Mononuclear cell (primary cell): Measurements from ENCODE around the gene PCDHA7. TPM values are rescaled to one million over a fixed set of nuclear protein-coding genes. Genes with fewer than 3 reads are reported as not detected.
"Not testable (repeated sequence)": the region's sequence is repeated elsewhere in the genome, so short reads cannot be mapped to it uniquely, and the experiment has no call there.

Experiments used
- H3K27me3 ChIP-seq: 2 replicates; pipeline ENCODE4 v1.6.0; 2011; ENCODE audit warnings: low read length, control low read depth; ENCODE audit not compliant: insufficient read depth
- H3K4me1 ChIP-seq: 2 replicates; pipeline ENCODE4 v1.5.1; 2011; ENCODE audit warnings: mild to moderate bottlenecking, low read length, control low read depth; ENCODE audit not compliant: insufficient read depth
- H3K4me3 ChIP-seq: 2 replicates; pipeline ENCODE4 v1.5.1; 2011; ENCODE audit warnings: mild to moderate bottlenecking, low read length, moderate library complexity
- H3K9me3 ChIP-seq: 2 replicates; pipeline ENCODE4 v1.5.1; 2011; ENCODE audit warnings: low read depth, mild to moderate bottlenecking, control low read depth, low read length
- total RNA-seq: library from RNA; depleted of rRNA; stranded (reverse); fragments of >200 nt; gene quantifications from one replicate; pipeline ENCODE4 v1.2.3, GENCODE V29; 2012

PCDHA7 gene
- total RNA-seq, 1 donor: not detected

- peaks cover 14% of the 10 kb centered on the region for H3K27me3 ChIP-seq
- H3K9me3 ChIP-seq: peaks cover 5% of the 10 kb centered on the region
- no peak within 1 kb of the TSS for H3K4me3 ChIP-seq
- no peaks in the 10 kb centered on the region for H3K4me1 ChIP-seq
Measured at GRCh38 chr5:140840978-140841962, 7.2 kb downstream of the PCDHA7 start, which contains the start of gene PCDHA8. TSS of gene PCDHA8 (plus strand) at chr5:140841187. CDS start at chr5:140841322, 135 bp downstream.

GRCh38 chr5:140842798-140843733, 9.0 kb downstream of the PCDHA7 start:
- no peak overlapping the region for H3K4me3 ChIP-seq
- peaks cover 11% of the 10 kb centered on the region for H3K9me3 ChIP-seq
- peaks cover 12% of the 10 kb centered on the region for H3K27me3 ChIP-seq
- H3K4me1 ChIP-seq: no peaks in the 10 kb centered on the region

GRCh38 chr5:140848139-140849102, 14.4 kb downstream of the PCDHA7 start, which contains the start of gene PCDHA9:
TSS of gene PCDHA9 (plus strand) at chr5:140848382. CDS start at chr5:140848496, 114 bp downstream.
- not testable (repeated sequence) for H3K4me3 ChIP-seq, H3K27me3 ChIP-seq

GRCh38 chr5:140849831-140850634, 16.0 kb downstream of the PCDHA7 start:
- H3K4me3 ChIP-seq: not testable (repeated sequence)

More at GRCh38 chr5:140848139-140849102, 14.4 kb downstream of the PCDHA7 start, which contains the start of gene PCDHA9:
- H3K9me3 ChIP-seq, H3K4me1 ChIP-seq: not testable (repeated sequence)

GRCh38 chr5:140855772-140856674, 22.0 kb downstream of the PCDHA7 start, which contains the start of gene PCDHA10:
TSS of gene PCDHA10 (plus strand) at chr5:140855897. CDS start at chr5:140856049, 152 bp downstream.
- peaks cover 16% of the 10 kb centered on the region for H3K27me3 ChIP-seq
- H3K4me3 ChIP-seq: no peak within 1 kb of the TSS
- no peaks in the 10 kb centered on the region for H3K9me3 ChIP-seq
- H3K4me1 ChIP-seq: no peaks in the 10 kb centered on the region

More at GRCh38 chr5:140849831-140850634, 16.0 kb downstream of the PCDHA7 start:
- H3K27me3 ChIP-seq: peaks cover 10% of the 10 kb centered on the region
- H3K4me1 ChIP-seq, H3K9me3 ChIP-seq: not testable (repeated sequence)

- H3K4me3 ChIP-seq: no peak overlapping the region
- H3K9me3 ChIP-seq: no peaks in the 10 kb centered on the region
- H3K4me1 ChIP-seq: no peaks in the 10 kb centered on the region
- H3K27me3 ChIP-seq: peaks cover 16% of the 10 kb centered on the region
Measured at GRCh38 chr5:140857177-140857986, 23.3 kb downstream of the PCDHA7 start.

- H3K27me3 ChIP-seq: peaks cover 16% of the 10 kb centered on the region
- no peaks in the 10 kb centered on the region for H3K4me1 ChIP-seq
- no peak overlapping the region for H3K4me3 ChIP-seq
- H3K9me3 ChIP-seq: no peaks in the 10 kb centered on the region
Measured at GRCh38 chr5:140857987-140858240, 23.8 kb downstream of the PCDHA7 start.

GRCh38 chr5:140862441-140863295, 28.6 kb downstream of the PCDHA7 start:
- Histone ChIP-seq H3K9me3 (no peaks in the 10 kb centered on the region), H3K27me3 (peaks cover 11% of the 10 kb centered on the region), H3K4me3 (no peak overlapping the region), H3K4me1 (no peaks in the 10 kb centered on the region)

GRCh38 chr5:140868721-140869554, 34.9 kb downstream of the PCDHA7 start, which contains the start of gene PCDHA11:
TSS of gene PCDHA11 (plus strand) at chr5:140868957. CDS start at chr5:140869104, 147 bp downstream.
- no peaks in the 10 kb centered on the region for H3K9me3 ChIP-seq
- H3K27me3 ChIP-seq: peaks cover 18% of the 10 kb centered on the region
- no peaks in the 10 kb centered on the region for H3K4me1 ChIP-seq
- H3K4me3 ChIP-seq: no peak within 1 kb of the TSS

- H3K4me1 ChIP-seq: no peaks in the 10 kb centered on the region
- peaks cover 23% of the 10 kb centered on the region for H3K27me3 ChIP-seq
- H3K4me3 ChIP-seq: no peak overlapping the region
- H3K9me3 ChIP-seq: peaks cover 5% of the 10 kb centered on the region
Measured at GRCh38 chr5:140869555-140869886, 35.5 kb downstream of the PCDHA7 start.
